ENCODE results near the gene OPCML. TPM values are rescaled to one million over a fixed set of nuclear protein-coding genes. Genes with fewer than 3 reads are reported as not detected.

The OPCML gene
- total RNA-seq, 1 experiment from 2014 or later, result 0.13 TPM

GRCh38 chr11:132644520-132645239 lies 887.6 kb downstream of the OPCML start:
- no peak for DNase-seq (ENCODE audit: low spot score)
- Histone ChIP-seq H3K9me3 (ENCODE audit: low read depth, low read length, poor library complexity, severe bottlenecking) (peaks cover 4% of the 10 kb centered on the region), H3K4me3 (ENCODE audit: low read depth, low read length, poor library complexity, severe bottlenecking) (no peak overlapping the region), H3K36me3 (ENCODE audit: insufficient read depth, low read length, poor library complexity, severe bottlenecking) (no peaks in the 10 kb centered on the region), H3K27ac (ENCODE audit: low read depth, low read length, poor library complexity, severe bottlenecking) (no peak overlapping the region), H3K27me3 (replicated peaks; ENCODE audit: insufficient read depth, low read depth, low read length, poor library complexity) (peaks cover 44% of the 10 kb centered on the region), H3K4me1 (ENCODE audit: insufficient read depth, low read length, poor library complexity, severe bottlenecking) (no peaks in the 10 kb centered on the region)
- CTCF ChIA-PET, result no interaction called here
- TF ChIP-seq EZH2 (IDR thresholded peaks at IDR 0.05; ENCODE audit: borderline replicate concordance, low read depth, low read length, poor library complexity, severe bottlenecking) (no peak), CTCF (conservative IDR thresholded peaks at IDR 0.05; ENCODE audit: low read depth, low read length) (no peak)
- no TSS peak for BruUV-seq (replicated peaks)
- POLR2A ChIA-PET (ENCODE audit: low non-redundant PET), result no interaction called here
- intact Hi-C loops (cut with micrococcal nuclease; ENCODE audit: unreplicated experiment), result no loop called here

- Histone ChIP-seq H3K27ac (ENCODE audit: low read depth, low read length, poor library complexity, severe bottlenecking) (no peak overlapping the region), H3K4me3 (ENCODE audit: low read depth, low read length, poor library complexity, severe bottlenecking) (no peak overlapping the region), H3K36me3 (ENCODE audit: insufficient read depth, low read length, poor library complexity, severe bottlenecking) (no peaks in the 10 kb centered on the region), H3K4me1 (ENCODE audit: insufficient read depth, low read length, poor library complexity, severe bottlenecking) (no peaks in the 10 kb centered on the region), H3K9me3 (ENCODE audit: low read depth, low read length, poor library complexity, severe bottlenecking) (peaks cover 4% of the 10 kb centered on the region), H3K27me3 (replicated peaks; ENCODE audit: insufficient read depth, low read depth, low read length, poor library complexity) (peaks cover 40% of the 10 kb centered on the region)
- no TSS peak for BruUV-seq (replicated peaks)
- TF ChIP-seq EZH2 (IDR thresholded peaks at IDR 0.05; ENCODE audit: borderline replicate concordance, low read depth, low read length, poor library complexity, severe bottlenecking) (no peak), CTCF (conservative IDR thresholded peaks at IDR 0.05; ENCODE audit: low read depth, low read length) (no peak)
- CTCF ChIA-PET, result no interaction called here
- intact Hi-C loops (cut with micrococcal nuclease; ENCODE audit: unreplicated experiment), result no loop called here
- POLR2A ChIA-PET (ENCODE audit: low non-redundant PET), result no interaction called here
- no peak for DNase-seq (ENCODE audit: low spot score)
These were observed 889.1 kb downstream of the OPCML start for GRCh38 chr11:132643239-132643638.

GRCh38 chr11:132640952-132641351 lies 891.3 kb downstream of the OPCML start:
- no peaks in the 10 kb centered on the region for H3K36me3 ChIP-seq (ENCODE audit: insufficient read depth, low read length, poor library complexity, severe bottlenecking)
- POLR2A ChIA-PET (ENCODE audit: low non-redundant PET), result no interaction called here
- no peaks in the 10 kb centered on the region for H3K4me1 ChIP-seq (ENCODE audit: insufficient read depth, low read length, poor library complexity, severe bottlenecking)
- no TSS peak for BruUV-seq (replicated peaks)
- DNase-seq (ENCODE audit: low spot score), result no peak
- H3K4me3 ChIP-seq (ENCODE audit: low read depth, low read length, poor library complexity, severe bottlenecking), result no peak overlapping the region
- TF ChIP-seq CTCF (conservative IDR thresholded peaks at IDR 0.05; ENCODE audit: low read depth, low read length), result no peak
- TF ChIP-seq EZH2 (IDR thresholded peaks at IDR 0.05; ENCODE audit: borderline replicate concordance, low read depth, low read length, poor library complexity, severe bottlenecking), result no peak
- H3K27me3 ChIP-seq (replicated peaks; ENCODE audit: insufficient read depth, low read depth, low read length, poor library complexity), result peaks cover 34% of the 10 kb centered on the region
- intact Hi-C loops (cut with micrococcal nuclease; ENCODE audit: unreplicated experiment), result no loop called here
- CTCF ChIA-PET, result no interaction called here
- H3K27ac ChIP-seq (ENCODE audit: low read depth, low read length, poor library complexity, severe bottlenecking), result no peak overlapping the region
- peaks cover 4% of the 10 kb centered on the region for H3K9me3 ChIP-seq (ENCODE audit: low read depth, low read length, poor library complexity, severe bottlenecking)

Data from A673 (cell line).